Transverse colon (tissue), 4 donors: ENCODE data around the gene TLDC2.

ENCODE experiments used
- CTCF ChIP-seq, 5 experiments: fragments of 200-600 bp in 3 of 5; fragments of 450-650 bp in 2 of 5; sonication (generic) in 3 of 5; IDR thresholded peaks; 1 replicate in 2 of 5; 2 replicates in 3 of 5; pipeline ENCODE4 v1.5.1; 2016 to 2017; ENCODE audit warnings: antibody characterized with exemption in 5 of 5, inconsistent platforms in 3 of 5, mild to moderate bottlenecking in 2 of 5, moderate library complexity in 1 of 5
- EP300 ChIP-seq: sonication (generic); formaldehyde crosslinking; IDR thresholded peaks from one replicate; pipeline ENCODE4 v1.6.1; 2017; ENCODE audit warnings: antibody characterized with exemption, low read depth
- POLR2A ChIP-seq: fragments of 450-650 bp; IDR thresholded peaks from one replicate; pipeline ENCODE4 v1.6.1; 2016; ENCODE audit warnings: antibody characterized with exemption, mild to moderate bottlenecking, moderate library complexity
- POLR2AphosphoS5 ChIP-seq, 3 donors: sonication (generic); formaldehyde crosslinking; IDR thresholded peaks; one replicate each; pipeline ENCODE4 v1.6.1; 2016; ENCODE audit warnings: antibody characterized with exemption in 3 of 3

DNA sequence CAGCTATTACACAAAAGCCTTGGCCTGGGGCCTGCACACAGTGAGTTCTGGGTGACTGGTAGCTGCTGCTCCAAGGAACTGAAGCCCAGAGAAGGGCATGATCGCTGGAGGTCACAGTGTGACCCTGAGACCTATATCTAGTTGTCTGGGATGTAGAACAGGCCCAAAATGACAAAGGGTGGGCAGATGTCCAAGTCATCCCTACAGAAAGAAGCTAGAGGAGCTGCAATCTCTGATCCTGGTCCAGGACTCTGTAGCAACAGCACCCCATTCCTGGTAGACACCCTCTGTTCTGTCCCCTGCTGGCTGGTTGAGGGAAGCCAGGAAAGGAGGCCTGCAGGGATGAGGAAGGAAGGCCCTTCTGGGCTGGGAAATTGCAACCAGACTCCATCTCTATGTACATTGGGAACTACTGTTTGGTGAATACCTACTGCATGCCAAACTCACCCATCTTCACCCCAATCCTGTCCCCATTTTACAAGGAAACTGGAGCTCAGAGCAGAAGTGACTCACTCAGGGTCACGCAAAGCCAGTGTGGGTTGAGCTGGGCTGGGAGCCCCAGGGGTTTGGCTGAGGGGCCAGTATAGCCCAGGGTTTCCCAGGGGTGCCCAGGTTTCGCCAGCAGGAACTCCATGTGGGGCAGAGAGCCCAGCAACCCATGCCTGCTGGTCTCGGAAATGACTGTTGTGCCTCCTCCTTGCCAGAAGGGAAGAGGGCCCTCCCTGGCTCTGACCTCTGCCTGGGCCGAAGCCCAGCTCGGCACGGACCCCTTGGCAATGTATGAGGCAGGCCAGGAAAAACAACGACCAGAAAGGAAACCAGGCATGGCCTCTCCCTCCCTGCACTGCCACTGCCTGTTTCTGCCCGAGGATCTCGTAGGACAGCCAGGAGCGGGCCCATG is 44.9 kb upstream of the TLDC2 start:
- TF ChIP-seq CTCF (IDR thresholded peaks at IDR 0.05) (peak; percentile 23 to 48 (median 33)), POLR2AphosphoS5 (IDR thresholded peaks at IDR 0.05) (no peak), POLR2A (no peak), EP300 (no peak)
